Keratinocyte (primary cell): ENCODE measurements around the gene CARD9. TPM values are rescaled to one million over a fixed set of nuclear protein-coding genes. Genes with fewer than 3 reads are reported as not detected.
A peak's percentile ranks its signal among the peaks of the same experiment; 100 is the strongest.

Experiments
- DNase-seq: peaks from one replicate; pipeline ENCODE4 v3.0.0-alpha.2; 2011; ENCODE audit warnings: low read depth, missing footprints, low spot score
- FAIRE-seq: peaks from 2 replicates; lab custom pipeline; 2011; peaks lifted over from hg19 to GRCh38; lab: Jason Lieb, UNC
- H2AFZ ChIP-seq: 2 replicates; pipeline ENCODE4 v1.6.0; 2012; ENCODE audit warnings: low read length, control low read depth, inconsistent platforms; ENCODE audit not compliant: control insufficient read depth
- H3K27ac ChIP-seq: 2 replicates; pipeline ENCODE4 v1.5.1; 2011; ENCODE audit warnings: low read length; ENCODE audit not compliant: control insufficient read depth, insufficient read depth
- H3K27me3 ChIP-seq: 3 replicates; pipeline ENCODE4 v1.6.0; 2011; ENCODE audit warnings: low read length; ENCODE audit not compliant: control insufficient read depth, insufficient read depth; ENCODE audit errors: extremely low read depth
- H3K36me3 ChIP-seq, 2 experiments: 2 replicates in 1 of 2; 3 replicates in 1 of 2; pipeline ENCODE4 v1.5.1; 2011; ENCODE audit warnings: low read length in 2 of 2, mild to moderate bottlenecking in 1 of 2; ENCODE audit not compliant: control insufficient read depth in 2 of 2, insufficient read depth in 2 of 2; ENCODE audit errors: extremely low read depth in 1 of 2
- H3K4me1 ChIP-seq: 3 replicates; pipeline ENCODE4 v1.5.1; 2011; ENCODE audit warnings: low read length; ENCODE audit not compliant: control insufficient read depth, insufficient read depth; ENCODE audit errors: extremely low read depth
- H3K4me2 ChIP-seq: 3 replicates; pipeline ENCODE4 v1.6.0; 2011; ENCODE audit warnings: low read depth, low read length; ENCODE audit not compliant: control insufficient read depth, insufficient read depth; ENCODE audit errors: extremely low read depth
- H3K4me3 ChIP-seq, 3 experiments: fragments of 200-600 bp in 1 of 3; sonication (generic) in 1 of 3; 2 replicates in 2 of 3; 3 replicates in 1 of 3; pipeline ENCODE4 v1.5.1; 2011 to 2016; ENCODE audit warnings: low read length in 3 of 3, mild to moderate bottlenecking in 3 of 3, control low read depth in 2 of 3, inconsistent platforms in 1 of 3, low read depth in 1 of 3, mixed read lengths in 1 of 3, mixed run types in 1 of 3, moderate library complexity in 1 of 3; ENCODE audit not compliant: control insufficient read depth in 2 of 3, insufficient read depth in 2 of 3; ENCODE audit errors: extremely low read depth in 1 of 3
- H3K79me2 ChIP-seq: 2 replicates; pipeline ENCODE4 v1.6.0; 2012; ENCODE audit warnings: low read length; ENCODE audit not compliant: control insufficient read depth, insufficient read depth
- H3K9ac ChIP-seq: 3 replicates; pipeline ENCODE4 v1.6.0; 2011; ENCODE audit warnings: low read length; ENCODE audit not compliant: control insufficient read depth, insufficient read depth; ENCODE audit errors: extremely low read depth
- H3K9me1 ChIP-seq: 3 replicates; pipeline ENCODE4 v1.6.0; 2011; ENCODE audit warnings: low read length; ENCODE audit not compliant: control insufficient read depth, insufficient read depth; ENCODE audit errors: extremely low read depth
- H3K9me3 ChIP-seq: 2 replicates; pipeline ENCODE4 v1.5.1; 2012; ENCODE audit warnings: low read depth, low read length; ENCODE audit not compliant: control insufficient read depth
- H4K20me1 ChIP-seq: 3 replicates; pipeline ENCODE4 v1.6.0; 2011; ENCODE audit warnings: low read length; ENCODE audit not compliant: control insufficient read depth, insufficient read depth; ENCODE audit errors: extremely low read depth
- EZH2 ChIP-seq: IDR thresholded peaks from one replicate; pipeline ENCODE4 v1.6.1; 2012; ENCODE audit warnings: inconsistent platforms, mild to moderate bottlenecking, low read length, moderate library complexity
- dilution Hi-C: fragments of 300-500 bp; cut with MboI; formaldehyde crosslinking; loops from one replicate; pipeline ENCODE4 v1.7.0; 2020; ENCODE audit warnings: low sequenced_read_pairs; ENCODE audit not compliant: extremely low pct_ligation_motif_present
- polyA plus RNA-seq, 5 experiments: library from polyadenylated mRNA; depleted of rRNA in 3 of 5; stranded (reverse) in 3 of 5; stranded (forward) in 1 of 5; unstranded in 1 of 5; fragments of >200 nt; gene quantifications; 1 replicate in 1 of 5; 2 replicates in 3 of 5; 3 replicates in 1 of 5; pipeline versions ENCODE4 v1.2.1 to v1.2.3, GENCODE V29; 2011 to 2012; ENCODE audit warnings: missing spikeins in 2 of 5, low read depth in 1 of 5, low replicate concordance in 1 of 5
- TF ChIP-seq, protein P1 (sequence below), 3 experiments: IDR thresholded peaks in 1 of 3; conservative IDR thresholded peaks in 1 of 3; optimal IDR thresholded peaks in 1 of 3; 2 replicates in 2 of 3; 3 replicates in 1 of 3; pipeline versions ENCODE3 to v1.5.1; 2011; ENCODE audit warnings: low read length in 3 of 3, mild to moderate bottlenecking in 3 of 3, moderate library complexity in 2 of 3, control low read depth in 1 of 3, inconsistent platforms in 1 of 3; ENCODE audit not compliant: insufficient read depth in 2 of 3; ENCODE audit errors: extremely low read depth in 1 of 3

Gene CARD9
- polyA plus RNA-seq, 1 donor (not counting 4 experiments of a cell fraction or from before 2014, with no cell fraction given), result 0.07 TPM

DNA sequence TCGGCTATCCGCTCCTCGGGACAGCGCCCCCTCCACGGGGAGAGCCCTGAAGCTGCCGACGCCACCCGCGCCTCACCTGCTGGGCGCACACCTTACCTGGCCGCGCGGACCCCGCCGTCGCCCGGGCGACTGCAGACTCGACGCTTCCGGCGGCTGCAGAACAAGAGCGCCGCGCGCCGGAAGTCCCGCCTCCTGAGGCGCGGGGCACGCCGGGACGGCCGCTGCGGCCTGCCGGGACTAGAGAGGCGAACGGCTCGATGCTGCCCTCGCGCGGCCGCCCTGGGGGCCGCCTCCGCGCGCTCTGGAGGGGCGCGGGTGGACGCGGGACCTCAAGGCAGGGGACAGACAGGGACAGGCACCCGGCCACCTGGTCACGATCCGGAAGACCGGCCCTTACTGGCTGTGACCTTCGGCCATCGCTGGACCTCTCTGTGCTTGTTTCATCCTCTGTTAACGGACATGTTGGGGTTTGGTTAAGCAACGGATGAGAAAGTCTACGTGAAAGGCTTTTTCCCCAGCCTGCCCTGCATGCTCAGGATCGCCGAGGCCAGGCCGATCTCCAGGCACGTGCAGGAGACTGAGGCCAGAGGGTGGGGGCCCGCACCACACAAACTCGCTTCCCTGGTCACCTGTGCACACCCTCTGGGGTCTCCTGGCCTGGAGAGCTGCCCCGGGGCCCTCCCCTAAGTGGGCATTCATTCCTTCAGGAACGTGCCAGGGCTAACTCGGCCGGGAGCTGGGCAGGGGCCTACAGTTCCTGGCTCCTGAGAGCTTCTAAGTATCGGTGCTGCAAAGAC lies 26.8 kb upstream of the CARD9 start, which contains the start of gene SNAPC4:
Gene SNAPC4, minus strand, starts transcription at position 133 of the 797 bp plus-strand sequence. CDS start 1,742 bp downstream, outside the sequence.
- Histone ChIP-seq H3K4me2 (peak within 1 kb of the TSS; percentile 91), H3K79me2 (peaks cover 37% of the 10 kb centered on the region), H3K9me1 (peaks cover 4% of the 10 kb centered on the region), H3K27ac (peak within 1 kb of the TSS; percentile 60), H3K27me3 (no peaks in the 10 kb centered on the region), H2AFZ (peak within 1 kb of the TSS; percentile 48), H3K4me1 (peaks cover 12% of the 10 kb centered on the region), H3K9me3 (no peaks in the 10 kb centered on the region), H3K36me3 (peaks cover 26 to 33% of the 10 kb centered on the region in 2 experiments), H3K9ac (peak within 1 kb of the TSS; percentile 92), H3K4me3 (peak within 1 kb of the TSS; percentile 71 to 88 (median 75)), H4K20me1 (peaks cover 5% of the 10 kb centered on the region)
- dilution Hi-C loops, result no loop called here
- TF ChIP-seq, protein P1, sequence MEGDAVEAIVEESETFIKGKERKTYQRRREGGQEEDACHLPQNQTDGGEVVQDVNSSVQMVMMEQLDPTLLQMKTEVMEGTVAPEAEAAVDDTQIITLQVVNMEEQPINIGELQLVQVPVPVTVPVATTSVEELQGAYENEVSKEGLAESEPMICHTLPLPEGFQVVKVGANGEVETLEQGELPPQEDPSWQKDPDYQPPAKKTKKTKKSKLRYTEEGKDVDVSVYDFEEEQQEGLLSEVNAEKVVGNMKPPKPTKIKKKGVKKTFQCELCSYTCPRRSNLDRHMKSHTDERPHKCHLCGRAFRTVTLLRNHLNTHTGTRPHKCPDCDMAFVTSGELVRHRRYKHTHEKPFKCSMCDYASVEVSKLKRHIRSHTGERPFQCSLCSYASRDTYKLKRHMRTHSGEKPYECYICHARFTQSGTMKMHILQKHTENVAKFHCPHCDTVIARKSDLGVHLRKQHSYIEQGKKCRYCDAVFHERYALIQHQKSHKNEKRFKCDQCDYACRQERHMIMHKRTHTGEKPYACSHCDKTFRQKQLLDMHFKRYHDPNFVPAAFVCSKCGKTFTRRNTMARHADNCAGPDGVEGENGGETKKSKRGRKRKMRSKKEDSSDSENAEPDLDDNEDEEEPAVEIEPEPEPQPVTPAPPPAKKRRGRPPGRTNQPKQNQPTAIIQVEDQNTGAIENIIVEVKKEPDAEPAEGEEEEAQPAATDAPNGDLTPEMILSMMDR (optimal IDR thresholded peaks at IDR 0.05 in 1 of 3, IDR thresholded peaks at IDR 0.05 in 1 of 3, conservative IDR thresholded peaks at IDR 0.05 in 1 of 3; ENCODE audit: extremely low read depth in 1 of 3, insufficient read depth in 2 of 3, low read length in 3 of 3), result peak in 2 of 3 experiments; percentile 76 to 83
- no peak for TF ChIP-seq EZH2
- peak; percentile 48 for DNase-seq
- peak; percentile 59 for FAIRE-seq

DNA sequence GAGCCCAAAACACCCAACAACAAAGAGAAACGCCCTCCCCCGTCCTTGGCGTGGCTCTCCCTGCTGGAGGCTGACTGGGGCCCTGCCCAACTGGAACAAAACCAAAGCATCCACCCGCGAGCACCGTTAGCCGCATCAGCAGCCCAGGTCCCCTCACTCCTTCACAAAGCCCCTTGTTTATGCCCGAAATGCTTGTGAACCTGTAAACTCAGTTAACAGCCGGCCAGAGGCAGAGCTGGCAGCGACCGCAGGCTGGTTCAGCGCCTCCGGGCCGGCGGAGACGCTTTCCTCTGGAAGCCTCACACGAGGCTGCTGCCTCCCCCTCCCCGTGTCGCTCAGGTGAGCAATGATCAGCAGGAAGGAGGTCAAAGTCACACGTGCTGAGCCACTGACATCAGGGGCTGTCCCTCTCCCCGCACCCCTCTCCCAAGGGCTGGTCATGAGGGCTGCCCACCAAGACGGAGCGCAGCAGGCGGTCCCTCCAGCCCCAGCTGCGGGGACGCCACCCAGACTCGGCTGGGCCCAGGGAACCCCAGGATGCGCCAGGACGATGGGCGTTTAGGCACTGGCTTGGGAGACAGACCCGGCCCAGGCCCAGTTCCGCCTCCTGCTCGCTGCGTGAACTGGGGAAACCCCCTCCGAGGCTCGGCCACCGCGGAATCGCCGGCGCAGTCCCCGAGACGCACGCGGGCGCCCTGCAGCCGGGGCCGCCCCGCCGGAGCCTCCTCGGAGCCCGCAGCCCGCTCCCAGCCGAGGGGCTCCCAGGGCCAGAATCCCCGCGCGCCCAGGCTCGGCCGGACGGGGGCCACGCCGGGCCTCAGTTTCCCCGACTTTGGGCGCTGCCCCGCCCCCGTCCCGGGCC lies 25.9 kb upstream of the CARD9 start:
- peak overlapping the region; percentile 91 for H3K4me2 ChIP-seq
- DNase-seq (no peak), FAIRE-seq (no peak)
- H3K9ac ChIP-seq, result peak overlapping the region; percentile 92
- H3K79me2 ChIP-seq, result peaks cover 37% of the 10 kb centered on the region
- H3K27ac ChIP-seq, result peak overlapping the region; percentile 60
- H3K36me3 ChIP-seq, result peaks cover 34 to 41% of the 10 kb centered on the region in 2 experiments
- peak overlapping the region; percentile 71 to 88 (median 75) for H3K4me3 ChIP-seq
- H3K9me1 ChIP-seq, result peaks cover 4% of the 10 kb centered on the region
- H3K4me1 ChIP-seq, result peaks cover 12% of the 10 kb centered on the region
- H3K9me3 ChIP-seq, result no peaks in the 10 kb centered on the region
- dilution Hi-C loops, result no loop called here
- H2AFZ ChIP-seq, result no peak overlapping the region
- H3K27me3 ChIP-seq, result no peaks in the 10 kb centered on the region
- peaks cover 5% of the 10 kb centered on the region for H4K20me1 ChIP-seq
- TF ChIP-seq, protein P1 (optimal IDR thresholded peaks at IDR 0.05 in 1 of 3, IDR thresholded peaks at IDR 0.05 in 1 of 3, conservative IDR thresholded peaks at IDR 0.05 in 1 of 3; ENCODE audit: extremely low read depth in 1 of 3, insufficient read depth in 2 of 3, low read length in 3 of 3), result no peak
- TF ChIP-seq EZH2, result no peak
